ENCODE data around the gene SLC36A4. TPM values are rescaled to one million over a fixed set of nuclear protein-coding genes. Genes with fewer than 3 reads are reported as not detected.
A peak's percentile ranks its signal among the peaks of the same experiment; 100 is the strongest.

Gene SLC36A4
- total RNA-seq, 2 experiments from 2014 or later = 13.9 to 16.1 TPM

- H3K27me3 Mint-ChIP-seq = peaks cover 6% of the 10 kb centered on the region
- no peaks in the 10 kb centered on the region for H3K9me3 Mint-ChIP-seq (ENCODE audit: low read depth)
- DNase-seq (no peak), ATAC-seq (no peak)
- H3K27ac Mint-ChIP-seq = no peak overlapping the region
- H3K4me1 Mint-ChIP-seq = no peaks in the 10 kb centered on the region
- ChIA-PET POLR2A (no interaction called here), CTCF (no interaction called here)
- no peak overlapping the region for H3K4me3 Mint-ChIP-seq
- no peaks in the 10 kb centered on the region for H3K36me3 Mint-ChIP-seq (ENCODE audit: low read depth)
- intact Hi-C loops (cut with DNase I, micrococcal nuclease) = no loop called here
Observed at GRCh38 chr11:93220078-93220477, 22.3 kb upstream of the SLC36A4 start.

- H3K4me1 Mint-ChIP-seq = no peaks in the 10 kb centered on the region
- no peak overlapping the region for H3K27ac Mint-ChIP-seq
- H3K36me3 Mint-ChIP-seq (ENCODE audit: low read depth) = no peaks in the 10 kb centered on the region
- intact Hi-C loops (cut with DNase I, micrococcal nuclease) = no loop called here
- DNase-seq (no peak), ATAC-seq (no peak)
- no peaks in the 10 kb centered on the region for H3K9me3 Mint-ChIP-seq (ENCODE audit: low read depth)
- POLR2A ChIA-PET = no interaction called here
- no peak overlapping the region for H3K4me3 Mint-ChIP-seq
- peaks cover 6% of the 10 kb centered on the region for H3K27me3 Mint-ChIP-seq
- CTCF ChIA-PET = interaction anchor here (0.7 to 0.9 kb wide), 2 partner anchors 11 to 15 kb away, joined by 3 read pairs; no protein-coding TSS in a partner anchor
Observed at GRCh38 chr11:93219440-93219839, 21.6 kb upstream of the SLC36A4 start.

GRCh38 chr11:93216511-93217101 is 18.8 kb upstream of the SLC36A4 start:
- intact Hi-C loops (cut with DNase I, micrococcal nuclease) = no loop called here
- POLR2A ChIA-PET = no interaction called here
- Mint-ChIP-seq H3K4me3 (no peak overlapping the region), H3K27me3 (peaks cover 6% of the 10 kb centered on the region), H3K4me1 (no peaks in the 10 kb centered on the region), H3K27ac (no peak overlapping the region), H3K36me3 (ENCODE audit: low read depth) (no peaks in the 10 kb centered on the region), H3K9me3 (ENCODE audit: low read depth) (no peaks in the 10 kb centered on the region)
- ATAC-seq = no peak
- CTCF ChIA-PET = no interaction called here
- DNase-seq = no peak

GRCh38 chr11:93213622-93214021 is 15.8 kb upstream of the SLC36A4 start:
- no peak for ATAC-seq
- Mint-ChIP-seq H3K9me3 (ENCODE audit: low read depth) (peaks cover 3% of the 10 kb centered on the region), H3K27me3 (peaks cover 8% of the 10 kb centered on the region), H3K27ac (no peak overlapping the region), H3K36me3 (ENCODE audit: low read depth) (peaks cover 2% of the 10 kb centered on the region), H3K4me1 (no peaks in the 10 kb centered on the region), H3K4me3 (no peak overlapping the region)
- ChIA-PET POLR2A (no interaction called here), CTCF (interaction anchor here (1.9 kb wide), 1 partner anchor 272 kb away, joined by 5 read pairs; no protein-coding TSS in a partner anchor)
- no peak for DNase-seq
- intact Hi-C loops (cut with DNase I, micrococcal nuclease) = no loop called here

GRCh38 chr11:93212094-93212493 is 14.3 kb upstream of the SLC36A4 start:
- Mint-ChIP-seq H3K27me3 (peaks cover 7% of the 10 kb centered on the region), H3K27ac (no peak overlapping the region), H3K4me1 (no peaks in the 10 kb centered on the region), H3K4me3 (no peak overlapping the region), H3K9me3 (ENCODE audit: low read depth) (peaks cover 9% of the 10 kb centered on the region), H3K36me3 (ENCODE audit: low read depth) (peaks cover 2% of the 10 kb centered on the region)
- ChIA-PET CTCF (interaction anchor here (0.6 to 1.9 kb wide), 5 partner anchors 9 to 270 kb away, joined by 3 to 5 read pairs (median 4); no protein-coding TSS in a partner anchor), POLR2A (no interaction called here)
- ATAC-seq = no peak
- DNase-seq = no peak
- intact Hi-C loops (cut with DNase I, micrococcal nuclease) = no loop called here

GRCh38 chr11:93209466-93209865 is 11.7 kb upstream of the SLC36A4 start:
- Mint-ChIP-seq H3K27me3 (peaks cover 10% of the 10 kb centered on the region), H3K4me1 (no peaks in the 10 kb centered on the region), H3K9me3 (ENCODE audit: low read depth) (peaks cover 9% of the 10 kb centered on the region), H3K36me3 (ENCODE audit: low read depth) (peaks cover 2% of the 10 kb centered on the region), H3K4me3 (no peak overlapping the region), H3K27ac (no peak overlapping the region)
- CTCF ChIA-PET = no interaction called here
- POLR2A ChIA-PET = no interaction called here
- DNase-seq = no peak
- ATAC-seq = no peak
- intact Hi-C loops (cut with DNase I, micrococcal nuclease) = no loop called here

GRCh38 chr11:93208663-93209270 is 11.0 kb upstream of the SLC36A4 start:
- no peak for ATAC-seq
- peaks cover 9% of the 10 kb centered on the region for H3K9me3 Mint-ChIP-seq (ENCODE audit: low read depth)
- ChIA-PET CTCF (interaction anchor here (0.6 kb wide), 1 partner anchor 10 kb away, joined by 3 read pairs; no protein-coding TSS in a partner anchor), POLR2A (no interaction called here)
- intact Hi-C loops (cut with DNase I, micrococcal nuclease) = no loop called here
- H3K4me3 Mint-ChIP-seq = no peak overlapping the region
- H3K4me1 Mint-ChIP-seq = no peaks in the 10 kb centered on the region
- no peak for DNase-seq
- peaks cover 2% of the 10 kb centered on the region for H3K36me3 Mint-ChIP-seq (ENCODE audit: low read depth)
- peaks cover 12% of the 10 kb centered on the region for H3K27me3 Mint-ChIP-seq
- no peak overlapping the region for H3K27ac Mint-ChIP-seq

- intact Hi-C loops (cut with DNase I, micrococcal nuclease) = loop anchor here (5.0 kb wide), 3 partner anchors 543 to 1293 kb away; partner anchors contain the start of genes ANKRD49 (in 1 of the 2), C11orf54 (in 1 of the 2), MRE11 (in 1 of the 2) and PANX1 (in 1 of the 2)
- no peak for DNase-seq
- Mint-ChIP-seq H3K27ac (no peak overlapping the region), H3K4me3 (no peak overlapping the region), H3K36me3 (ENCODE audit: low read depth) (peaks cover 1% of the 10 kb centered on the region), H3K4me1 (peaks cover 14% of the 10 kb centered on the region), H3K27me3 (peaks cover 4% of the 10 kb centered on the region), H3K9me3 (ENCODE audit: low read depth) (no peaks in the 10 kb centered on the region)
- no peak for ATAC-seq
- ChIA-PET CTCF (no interaction called here), POLR2A (interaction anchor here (0.7 kb wide), 1 partner anchor 35 kb away, joined by 3 read pairs; no protein-coding TSS in a partner anchor)
Observed at GRCh38 chr11:93199616-93200015, 1.8 kb upstream of the SLC36A4 start.

- intact Hi-C loops (cut with DNase I, micrococcal nuclease) = loop anchor here (5.0 kb wide), 3 partner anchors 544 to 1294 kb away; partner anchors contain the start of genes ANKRD49 (in 1 of the 2), C11orf54 (in 1 of the 2), MRE11 (in 1 of the 2) and PANX1 (in 1 of the 2)
- Mint-ChIP-seq H3K27me3 (peaks cover 1% of the 10 kb centered on the region), H3K9me3 (ENCODE audit: low read depth) (no peaks in the 10 kb centered on the region), H3K27ac (peak overlapping the region; percentile 66), H3K4me3 (peak overlapping the region; percentile 94), H3K4me1 (peaks cover 19% of the 10 kb centered on the region), H3K36me3 (ENCODE audit: low read depth) (peaks cover 4% of the 10 kb centered on the region)
- POLR2A ChIA-PET = interaction anchor here (1.3 kb wide), 1 partner anchor 543 kb away, joined by 3 read pairs; the partner anchor contains the start of genes C11orf54 and TAF1D
- DNase-seq (no peak), ATAC-seq (no peak)
- CTCF ChIA-PET = interaction anchor here (1.0 kb wide), 1 partner anchor 26 kb away, joined by 3 read pairs; no protein-coding TSS in a partner anchor
Observed at GRCh38 chr11:93198215-93198845, 539 bp upstream of the SLC36A4 start.

GRCh38 chr11:93196816-93197379 is 893 bp downstream of the SLC36A4 start:
- intact Hi-C loops (cut with DNase I, micrococcal nuclease) = loop anchor here (1.0 to 5.0 kb wide), 8 partner anchors 345 to 1295 kb away; partner anchors contain the start of genes C11orf54 (in 2 of the 2), CEP295 (in 2 of the 2), TAF1D (in 2 of the 2) and ANKRD49 (in 1 of the 2)

More at GRCh38 chr11:93196816-93197379, 893 bp downstream of the SLC36A4 start:
- peak overlapping the region; percentile 97 for H3K27ac Mint-ChIP-seq
- H3K9me3 Mint-ChIP-seq (ENCODE audit: low read depth) = no peaks in the 10 kb centered on the region
- POLR2A ChIA-PET = interaction anchor here (1.3 kb wide), 1 partner anchor 544 kb away, joined by 3 read pairs; the partner anchor contains the start of genes C11orf54 and TAF1D
- peaks cover 22% of the 10 kb centered on the region for H3K4me1 Mint-ChIP-seq
- H3K4me3 Mint-ChIP-seq = peak overlapping the region; percentile 94
- peaks cover 8% of the 10 kb centered on the region for H3K36me3 Mint-ChIP-seq (ENCODE audit: low read depth)
- no peak for DNase-seq
- H3K27me3 Mint-ChIP-seq = no peaks in the 10 kb centered on the region
- no peak for ATAC-seq
- CTCF ChIA-PET = interaction anchor here (0.6 kb wide), 2 partner anchors 126 to 459 kb away, joined by 3 to 4 read pairs; no protein-coding TSS in a partner anchor

All from activated CD4-positive, alpha-beta T cell treated with anti-CD3 and anti-CD28 coated beads for 36 hours (primary cell).